Measurements from ENCODE around the gene RELCH.

RELCH gene

GRCh38 chr18:62331581-62332356 lies 144.7 kb downstream of the RELCH start:
- no peaks in the 10 kb centered on the region for H3K36me3 Mint-ChIP-seq
- H3K27ac Mint-ChIP-seq: no peak overlapping the region
- H3K9me3 Mint-ChIP-seq: no peaks in the 10 kb centered on the region
- no peak overlapping the region for H3K4me3 Mint-ChIP-seq
- peaks cover 40% of the 10 kb centered on the region for H3K27me3 Mint-ChIP-seq
- H3K4me1 Mint-ChIP-seq: peaks cover 19% of the 10 kb centered on the region

DNA sequence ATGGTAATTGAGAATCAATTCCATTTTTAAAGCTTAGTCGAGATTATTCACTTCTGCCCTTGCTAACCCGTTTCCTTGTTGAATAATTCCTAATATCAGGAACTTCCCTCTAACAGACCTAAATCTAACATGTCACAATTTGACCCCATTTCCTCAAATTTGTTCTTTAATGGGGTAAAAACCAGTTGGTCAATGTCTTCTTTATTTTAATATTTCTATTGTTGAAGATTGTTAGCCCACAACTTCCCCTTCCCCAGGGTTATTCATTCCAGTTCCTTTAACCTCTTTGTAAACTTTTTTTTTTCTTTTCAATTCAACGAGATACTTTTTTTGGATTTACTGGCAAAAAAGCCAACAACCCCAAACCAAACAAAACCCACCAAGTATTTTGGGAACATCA lies 145.4 kb downstream of the RELCH start:
- no peaks in the 10 kb centered on the region for H3K9me3 Mint-ChIP-seq
- H3K4me1 Mint-ChIP-seq: peaks cover 17% of the 10 kb centered on the region
- peaks cover 36% of the 10 kb centered on the region for H3K27me3 Mint-ChIP-seq
- no peak overlapping the region for H3K4me3 Mint-ChIP-seq
- no peak overlapping the region for H3K27ac Mint-ChIP-seq
- H3K36me3 Mint-ChIP-seq: no peaks in the 10 kb centered on the region

- Mint-ChIP-seq H3K4me3 (no peak overlapping the region), H3K9me3 (no peaks in the 10 kb centered on the region), H3K36me3 (no peaks in the 10 kb centered on the region), H3K4me1 (peaks cover 12% of the 10 kb centered on the region), H3K27ac (no peak overlapping the region), H3K27me3 (peaks cover 35% of the 10 kb centered on the region)
Measured at GRCh38 chr18:62332964-62333695, 146.1 kb downstream of the RELCH start.

DNA sequence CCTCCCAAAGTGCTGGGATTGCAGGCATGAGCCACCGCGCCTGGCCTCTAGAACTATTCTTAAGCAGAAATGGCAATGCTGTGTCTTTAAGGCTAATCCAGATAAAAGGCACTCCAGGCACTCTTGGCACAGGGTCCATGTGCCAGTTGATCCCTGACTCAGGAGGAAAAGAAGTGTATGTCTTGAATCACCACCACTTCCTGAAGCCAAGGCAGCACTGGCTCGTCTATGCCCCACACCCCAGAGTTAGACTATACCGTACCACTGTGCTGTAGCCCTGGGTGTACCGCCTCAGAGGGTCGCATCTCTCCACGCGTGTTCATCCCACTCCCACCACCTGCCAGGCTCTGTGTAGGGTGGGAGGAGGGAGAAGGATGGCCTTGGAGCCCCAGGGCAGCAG lies 147.1 kb downstream of the RELCH start:
- peaks cover 30% of the 10 kb centered on the region for H3K27me3 Mint-ChIP-seq
- H3K4me3 Mint-ChIP-seq: no peak overlapping the region
- no peaks in the 10 kb centered on the region for H3K9me3 Mint-ChIP-seq
- H3K4me1 Mint-ChIP-seq: peaks cover 12% of the 10 kb centered on the region
- H3K27ac Mint-ChIP-seq: no peak overlapping the region
- no peaks in the 10 kb centered on the region for H3K36me3 Mint-ChIP-seq

DNA sequence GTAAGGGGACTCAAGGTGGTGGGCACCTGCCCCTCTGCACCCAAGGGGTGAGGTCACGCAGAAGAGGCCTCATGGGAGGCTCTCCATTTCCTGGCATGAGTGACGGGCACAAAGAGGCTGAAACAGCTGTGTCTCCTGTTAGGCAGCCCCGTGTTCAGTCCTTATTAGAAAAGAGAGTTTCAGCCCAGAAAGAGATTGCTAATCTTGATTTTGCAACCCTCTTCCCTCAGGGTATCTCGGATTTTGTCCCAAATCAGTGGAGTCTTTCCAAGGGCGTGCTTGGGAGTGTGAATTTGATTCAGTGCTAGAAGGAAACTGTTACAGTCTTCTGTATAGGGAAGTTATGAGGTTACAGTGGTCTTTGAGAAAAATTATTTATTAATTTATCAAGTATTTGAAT lies 148.4 kb downstream of the RELCH start:
- peaks cover 22% of the 10 kb centered on the region for H3K27me3 Mint-ChIP-seq
- no peak overlapping the region for H3K4me3 Mint-ChIP-seq
- no peaks in the 10 kb centered on the region for H3K9me3 Mint-ChIP-seq
- no peaks in the 10 kb centered on the region for H3K36me3 Mint-ChIP-seq
- peaks cover 6% of the 10 kb centered on the region for H3K4me1 Mint-ChIP-seq
- no peak overlapping the region for H3K27ac Mint-ChIP-seq

- Mint-ChIP-seq H3K9me3 (no peaks in the 10 kb centered on the region), H3K36me3 (no peaks in the 10 kb centered on the region), H3K27ac (no peak overlapping the region), H3K4me3 (no peak overlapping the region), H3K4me1 (peaks cover 6% of the 10 kb centered on the region), H3K27me3 (peaks cover 19% of the 10 kb centered on the region)
Measured at GRCh38 chr18:62336618-62337017, 149.6 kb downstream of the RELCH start.

GRCh38 chr18:62337336-62337735 lies 150.3 kb downstream of the RELCH start:
- H3K9me3 Mint-ChIP-seq: no peaks in the 10 kb centered on the region
- H3K36me3 Mint-ChIP-seq: no peaks in the 10 kb centered on the region
- H3K27ac Mint-ChIP-seq: no peak overlapping the region
- peaks cover 16% of the 10 kb centered on the region for H3K27me3 Mint-ChIP-seq
- peaks cover 6% of the 10 kb centered on the region for H3K4me1 Mint-ChIP-seq
- no peak overlapping the region for H3K4me3 Mint-ChIP-seq

DNA sequence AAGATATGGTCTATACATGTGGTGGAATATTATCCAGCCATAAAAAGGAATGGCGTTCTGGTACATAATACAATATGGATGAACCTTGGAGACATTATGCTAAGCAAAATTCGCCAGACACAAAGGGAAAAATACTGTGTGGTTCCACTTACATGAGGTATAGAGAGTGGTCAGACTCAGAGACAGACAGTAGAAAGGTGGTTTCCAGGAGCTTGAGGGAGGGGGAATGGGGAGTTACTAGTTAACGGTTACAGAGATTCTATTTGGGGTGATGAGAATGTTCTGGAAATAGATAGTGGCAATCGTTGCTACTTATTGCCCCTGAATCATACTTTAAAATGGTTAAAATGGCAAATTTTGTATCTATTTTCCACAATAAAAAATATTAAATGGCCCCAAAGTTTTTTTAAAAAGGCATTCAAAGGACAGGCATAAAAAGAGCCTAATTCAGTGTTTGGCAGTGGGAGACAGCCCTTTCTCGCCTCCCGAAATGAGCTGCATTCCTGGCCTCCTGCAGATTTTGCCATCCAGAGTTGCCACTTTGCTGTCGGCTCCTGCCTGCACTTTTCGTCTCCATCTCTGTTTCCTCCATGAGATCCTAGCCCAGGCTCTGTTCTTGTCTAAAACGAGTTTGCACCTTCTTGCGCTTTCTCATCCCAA lies 151.5 kb downstream of the RELCH start:
- Mint-ChIP-seq H3K27me3 (peaks cover 8% of the 10 kb centered on the region), H3K27ac (peak overlapping the region; percentile 43), H3K9me3 (no peaks in the 10 kb centered on the region), H3K4me3 (no peak overlapping the region), H3K4me1 (peaks cover 6% of the 10 kb centered on the region), H3K36me3 (no peaks in the 10 kb centered on the region)

DNA sequence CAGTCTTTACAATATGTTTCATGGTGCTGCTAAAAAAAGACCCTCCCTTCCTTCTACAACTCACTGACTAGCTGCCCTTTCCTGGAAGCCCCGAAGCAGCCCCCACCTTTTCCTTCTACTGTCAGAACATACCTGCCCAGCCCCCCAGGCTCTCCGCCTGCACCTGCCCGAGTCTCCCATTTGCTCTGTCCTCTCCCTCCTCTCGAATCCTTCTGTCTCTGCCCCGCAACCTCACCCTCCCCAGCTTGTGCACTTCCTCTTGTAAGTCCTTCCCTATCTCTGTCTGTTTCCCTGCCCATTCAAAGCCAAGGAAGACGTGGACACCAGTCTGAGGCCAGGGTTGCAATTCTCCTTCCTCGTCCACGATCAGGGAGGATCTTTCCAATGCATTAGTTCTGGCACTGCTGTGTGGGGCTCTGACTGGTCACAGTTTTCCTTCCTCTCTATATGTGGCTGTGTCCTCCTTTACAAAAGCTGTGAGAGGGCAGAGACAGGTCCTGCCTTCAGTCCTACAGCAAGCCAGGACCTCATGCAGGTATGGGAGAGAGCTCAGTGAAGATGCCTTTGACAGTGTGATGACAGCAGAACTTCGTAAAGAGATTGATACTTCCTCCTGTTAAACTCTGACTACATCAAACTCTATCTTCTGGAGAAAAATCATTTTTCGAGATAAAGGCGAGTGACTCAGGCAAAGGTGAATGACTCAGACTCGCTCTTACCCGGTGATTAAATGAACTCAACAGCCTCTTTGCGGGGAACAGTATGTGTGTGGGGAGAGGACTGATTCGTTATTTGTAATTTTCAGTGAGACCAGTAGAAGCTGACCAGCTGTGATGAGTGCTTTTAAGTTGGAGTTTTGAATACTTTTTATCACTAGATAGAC lies 152.3 kb downstream of the RELCH start:
- no peaks in the 10 kb centered on the region for H3K36me3 Mint-ChIP-seq
- H3K4me3 Mint-ChIP-seq: no peak overlapping the region
- H3K27ac Mint-ChIP-seq: no peak overlapping the region
- H3K27me3 Mint-ChIP-seq: peaks cover 8% of the 10 kb centered on the region
- no peaks in the 10 kb centered on the region for H3K9me3 Mint-ChIP-seq
- H3K4me1 Mint-ChIP-seq: peaks cover 6% of the 10 kb centered on the region

- Mint-ChIP-seq H3K4me1 (peaks cover 6% of the 10 kb centered on the region), H3K27me3 (peaks cover 5% of the 10 kb centered on the region), H3K36me3 (no peaks in the 10 kb centered on the region), H3K4me3 (no peak overlapping the region), H3K9me3 (no peaks in the 10 kb centered on the region), H3K27ac (no peak overlapping the region)
Measured at GRCh38 chr18:62340996-62341395, 153.9 kb downstream of the RELCH start.

- H3K36me3 Mint-ChIP-seq: no peaks in the 10 kb centered on the region
- peaks cover 6% of the 10 kb centered on the region for H3K4me1 Mint-ChIP-seq
- no peak overlapping the region for H3K27ac Mint-ChIP-seq
- H3K9me3 Mint-ChIP-seq: no peaks in the 10 kb centered on the region
- peaks cover 4% of the 10 kb centered on the region for H3K27me3 Mint-ChIP-seq
- H3K4me3 Mint-ChIP-seq: no peak overlapping the region
Measured at GRCh38 chr18:62341473-62341872, 154.4 kb downstream of the RELCH start.

DNA sequence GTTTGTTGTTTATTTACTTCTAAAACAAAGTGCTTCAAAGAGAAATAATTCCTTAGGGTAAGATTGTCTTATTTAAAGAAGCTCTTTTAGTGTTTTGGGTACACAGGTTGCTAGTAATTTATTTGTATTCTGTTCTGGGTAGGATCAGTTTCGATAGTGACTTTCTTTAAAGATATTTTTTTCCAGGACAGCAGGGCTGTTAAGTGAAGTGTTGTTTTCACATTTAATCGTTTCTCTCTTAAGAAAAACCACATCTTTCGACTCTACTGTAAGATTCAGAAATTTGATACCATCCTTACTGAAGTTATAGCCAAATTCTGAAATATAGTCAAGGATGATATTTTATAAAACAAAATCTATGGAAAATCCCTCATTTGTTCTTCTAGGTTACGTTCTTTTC lies 155.8 kb downstream of the RELCH start:
- no peak overlapping the region for H3K4me3 Mint-ChIP-seq
- no peak overlapping the region for H3K27ac Mint-ChIP-seq
- H3K4me1 Mint-ChIP-seq: peaks cover 6% of the 10 kb centered on the region

DNA sequence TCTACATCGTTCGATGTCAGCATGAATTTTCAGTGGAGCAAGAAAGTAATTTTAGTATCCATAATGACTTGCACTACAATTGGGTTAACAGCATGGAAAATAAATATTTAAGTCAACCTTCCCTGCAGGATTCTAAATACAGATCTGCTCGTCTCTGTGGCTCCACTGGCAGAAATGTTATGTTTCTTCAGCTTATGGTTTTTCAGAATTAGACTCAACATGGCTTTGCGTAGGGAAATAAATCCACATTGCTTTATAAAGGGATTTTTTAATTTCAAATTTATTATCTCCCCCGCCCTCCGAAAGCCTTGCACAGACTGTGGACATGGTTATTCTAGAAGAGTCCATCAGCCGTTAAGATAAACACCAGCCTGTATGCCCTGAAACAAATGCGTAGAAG lies 156.3 kb downstream of the RELCH start:
- H3K9me3 Mint-ChIP-seq: no peaks in the 10 kb centered on the region
- H3K4me3 Mint-ChIP-seq: no peak overlapping the region

More for the DNA sequence above, 155.8 kb downstream of the RELCH start:
- Mint-ChIP-seq H3K27me3 (peaks cover 2% of the 10 kb centered on the region), H3K36me3 (no peaks in the 10 kb centered on the region), H3K9me3 (no peaks in the 10 kb centered on the region)

DNA sequence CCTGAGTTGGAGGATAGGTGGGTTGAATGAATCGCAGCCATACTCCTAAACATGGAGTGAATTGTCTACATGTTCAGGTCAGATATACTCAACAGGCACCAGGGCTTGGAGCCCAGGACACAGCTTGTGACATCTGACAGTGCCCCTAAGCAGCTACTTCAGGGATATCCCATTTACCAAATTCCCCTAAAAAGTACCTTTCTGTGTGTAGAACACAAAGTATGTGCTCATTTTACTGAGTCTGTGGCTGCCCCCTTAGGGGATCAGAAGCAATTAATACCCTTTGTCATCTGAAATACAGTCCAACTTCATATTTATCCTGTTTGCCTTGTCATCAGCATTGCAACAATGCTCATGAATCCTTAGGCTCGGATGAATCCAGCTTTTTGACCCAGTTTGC lies 158.9 kb downstream of the RELCH start:
- no peaks in the 10 kb centered on the region for H3K27me3 Mint-ChIP-seq
- H3K4me3 Mint-ChIP-seq: no peak overlapping the region
- no peaks in the 10 kb centered on the region for H3K4me1 Mint-ChIP-seq
- no peaks in the 10 kb centered on the region for H3K36me3 Mint-ChIP-seq
- H3K27ac Mint-ChIP-seq: no peak overlapping the region
- no peaks in the 10 kb centered on the region for H3K9me3 Mint-ChIP-seq

More for the DNA sequence above, 156.3 kb downstream of the RELCH start:
- Mint-ChIP-seq H3K4me1 (peaks cover 6% of the 10 kb centered on the region), H3K36me3 (no peaks in the 10 kb centered on the region), H3K27me3 (peaks cover 1% of the 10 kb centered on the region), H3K27ac (no peak overlapping the region)

All from activated naive CD4-positive, alpha-beta T cell treated with anti-CD3 and anti-CD28 coated beads, Interleukin-2, amount 50 U/mL, for 24 hours (primary cell).